GM18517 (cell line): Measurements from ENCODE around the gene KCNK5.

Source experiments
- ATAC-seq: cut with Tn5 transposase; IDR thresholded peaks from one replicate; pipeline ENCODE4 v1.9.1; 2021; ENCODE audit warnings: mild to moderate bottlenecking, moderate library complexity; ENCODE audit not compliant: unreplicated experiment

Gene KCNK5

DNA sequence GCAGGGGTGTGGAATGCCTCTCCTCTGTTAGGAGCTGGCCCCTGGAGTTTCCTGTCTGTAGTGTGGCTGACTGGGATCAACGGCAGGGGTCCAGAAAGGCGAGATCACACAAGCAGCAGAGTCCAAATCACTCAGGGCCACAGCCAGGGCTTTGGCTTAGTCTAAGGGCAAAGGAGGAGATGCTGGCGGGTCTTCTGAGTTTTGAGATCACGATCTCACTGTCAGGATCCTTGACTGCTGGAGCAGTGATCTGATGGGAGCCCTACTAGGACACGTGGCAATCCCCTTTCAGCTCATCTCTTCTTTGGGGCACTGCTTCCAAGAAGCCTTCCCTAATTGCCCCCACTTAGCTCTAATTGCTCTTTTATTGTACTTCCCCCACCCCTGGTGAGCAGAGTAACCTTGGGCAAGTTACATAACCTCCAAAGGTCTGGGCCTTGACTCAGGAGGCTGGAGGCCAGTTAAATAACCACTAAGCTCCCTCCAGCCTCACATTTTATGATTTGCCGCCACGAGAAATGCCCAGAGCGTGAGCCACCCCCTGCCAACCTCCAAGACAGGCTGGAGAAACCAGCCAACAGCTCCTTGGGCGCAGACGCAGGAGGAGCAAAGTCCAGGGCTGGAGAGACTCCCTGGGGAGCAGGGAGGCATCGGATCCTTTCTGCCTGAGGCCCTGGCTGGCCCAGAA is 12.0 kb downstream of the KCNK5 start:
- no peak for ATAC-seq

DNA sequence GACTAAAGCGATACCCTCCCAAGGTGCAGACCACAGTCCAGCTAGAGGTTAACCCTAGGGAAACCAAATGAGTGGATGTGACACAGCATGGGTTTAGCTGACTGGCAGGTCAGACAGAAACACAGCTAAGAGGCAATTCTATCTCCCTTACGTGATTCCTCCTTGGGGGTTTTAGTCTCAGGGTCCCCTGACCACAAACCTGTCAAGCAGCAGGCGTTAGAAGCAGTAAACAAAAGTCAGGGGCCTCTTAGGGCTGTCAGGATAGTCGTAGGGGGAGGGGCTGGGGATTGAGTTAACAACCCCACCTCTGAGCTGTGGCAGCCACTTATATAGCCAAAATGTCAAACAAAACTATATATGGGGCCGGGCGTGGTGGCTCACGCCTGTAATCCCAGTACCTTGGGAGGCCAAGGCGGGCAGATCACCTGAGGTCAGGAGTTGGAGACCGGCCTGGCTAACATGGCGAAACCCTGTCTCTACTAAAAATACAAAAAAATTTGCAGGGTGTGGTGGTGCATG is 13.6 kb downstream of the KCNK5 start:
- ATAC-seq: no peak

DNA sequence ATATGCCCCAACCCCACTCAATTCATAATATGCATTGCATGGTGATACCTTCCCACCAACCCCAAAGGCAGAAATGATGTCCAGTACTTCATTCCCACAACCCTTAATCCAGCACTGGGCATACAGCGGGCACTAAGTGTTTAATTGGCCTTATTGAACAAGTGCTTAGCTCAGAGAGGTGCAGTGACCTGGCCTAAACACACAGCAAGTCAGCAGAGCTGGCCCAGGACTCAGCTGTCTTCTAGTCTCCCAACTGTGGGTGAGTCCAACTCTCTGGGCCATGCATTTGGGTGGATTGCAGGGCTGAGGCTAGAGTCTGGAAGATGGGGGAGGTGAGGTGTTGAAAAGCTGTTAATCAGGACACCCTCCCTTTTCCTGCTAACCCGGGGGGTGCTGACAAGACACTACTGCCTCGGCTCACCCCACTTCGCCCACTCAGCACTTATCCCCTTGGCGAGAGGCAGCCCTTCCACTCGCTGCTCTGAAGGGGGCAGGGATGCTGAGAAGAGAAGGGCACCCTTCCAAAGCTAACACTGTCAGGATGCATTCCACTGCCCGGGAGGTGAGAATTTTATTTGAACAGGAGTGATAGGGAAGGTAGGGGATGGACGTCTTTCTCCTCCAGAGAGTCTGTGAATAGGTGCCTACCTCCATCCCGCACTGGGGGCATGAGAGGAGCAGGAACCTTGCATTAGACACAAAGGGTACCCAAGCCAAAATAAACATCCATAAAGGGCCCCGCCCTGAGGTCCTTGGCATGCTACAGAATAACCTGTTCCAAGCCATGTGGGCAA is 14.2 kb downstream of the KCNK5 start:
- no peak for ATAC-seq

DNA sequence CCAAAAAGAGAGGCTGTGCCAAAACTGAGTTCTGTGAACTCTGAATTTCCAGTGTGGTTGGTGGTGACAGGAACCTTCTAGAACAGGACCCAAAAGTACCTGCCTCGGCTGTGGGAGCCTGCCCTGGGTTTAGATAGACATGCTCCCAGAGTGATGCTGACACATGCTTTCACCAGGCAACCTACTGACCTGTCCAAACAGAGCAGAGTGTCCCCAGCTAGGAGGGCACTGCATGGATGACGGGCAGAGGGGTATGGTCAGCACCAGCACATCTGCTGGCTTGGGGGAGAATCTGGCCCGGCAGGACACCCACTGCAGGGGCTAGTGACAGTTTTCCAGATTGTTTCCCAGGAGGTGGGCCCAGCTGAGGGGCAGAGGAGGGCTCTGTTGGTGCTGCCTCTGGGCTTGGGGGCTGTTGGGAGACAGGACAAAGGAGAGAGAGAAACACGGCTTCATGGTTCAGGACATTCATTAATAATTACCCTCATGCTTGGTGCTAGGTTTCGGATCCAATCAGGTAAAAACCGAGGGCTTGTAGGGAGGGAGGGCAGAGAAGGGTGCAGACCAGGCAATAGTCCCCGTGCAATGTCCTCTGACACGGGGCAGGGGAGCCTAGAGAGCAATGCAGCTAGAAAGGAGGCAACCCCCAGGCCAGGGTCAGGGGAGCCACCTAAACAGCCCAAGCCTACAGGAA is 15.0 kb downstream of the KCNK5 start:
- no peak for ATAC-seq

DNA sequence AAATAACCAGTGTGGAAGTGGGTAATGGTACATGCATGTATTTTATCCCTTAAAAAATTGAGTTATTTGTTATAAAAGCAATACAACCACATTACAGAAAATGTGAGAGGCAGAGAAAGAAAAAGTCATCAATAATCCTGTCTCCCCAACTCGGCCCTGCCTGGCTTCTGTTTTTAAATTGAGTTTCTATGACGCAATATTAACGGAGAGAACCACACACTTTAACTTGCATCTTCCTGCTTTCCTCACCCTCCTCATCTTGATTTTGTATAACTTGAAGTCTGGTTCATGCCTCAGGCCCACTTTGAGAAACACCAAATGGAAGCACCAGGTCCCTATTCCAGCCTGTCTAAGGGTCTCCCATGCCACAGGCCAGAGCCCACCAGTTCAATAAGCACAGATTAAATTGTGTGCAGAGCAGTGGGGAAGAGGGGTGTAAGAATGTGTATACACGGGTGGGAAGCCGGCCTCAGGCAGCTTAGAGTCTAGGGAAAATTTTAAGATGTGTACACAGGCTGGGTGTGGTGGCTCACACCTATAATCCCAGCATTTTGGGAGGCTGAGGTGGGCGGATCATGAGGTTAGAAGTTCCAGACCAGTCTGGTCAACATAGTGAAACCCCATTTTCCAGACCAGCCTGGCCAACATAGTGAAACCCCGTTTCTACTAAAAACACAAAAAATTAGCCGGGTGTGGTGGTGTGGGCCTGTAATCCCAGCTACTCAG is 15.9 kb downstream of the KCNK5 start:
- no peak for ATAC-seq

DNA sequence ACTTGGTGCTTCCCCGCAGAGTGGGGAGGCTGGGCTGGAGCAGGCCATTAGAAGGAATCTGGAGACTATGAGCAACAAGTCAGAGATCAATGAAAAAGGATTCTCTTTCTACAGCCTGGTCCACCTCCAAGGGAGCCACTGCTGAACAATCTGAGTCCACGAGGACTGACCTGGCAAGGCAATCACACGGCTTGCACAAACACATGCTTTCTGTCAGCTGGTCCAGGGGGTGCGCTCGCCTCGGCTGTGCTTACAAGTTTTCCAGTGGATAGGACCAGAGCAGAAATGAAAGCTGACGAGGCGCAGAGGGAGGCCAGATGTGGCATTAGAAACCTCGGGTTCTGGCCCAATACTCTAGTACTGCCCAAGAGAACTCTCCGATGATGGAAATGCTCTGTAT is 18.1 kb downstream of the KCNK5 start:
- no peak for ATAC-seq

DNA sequence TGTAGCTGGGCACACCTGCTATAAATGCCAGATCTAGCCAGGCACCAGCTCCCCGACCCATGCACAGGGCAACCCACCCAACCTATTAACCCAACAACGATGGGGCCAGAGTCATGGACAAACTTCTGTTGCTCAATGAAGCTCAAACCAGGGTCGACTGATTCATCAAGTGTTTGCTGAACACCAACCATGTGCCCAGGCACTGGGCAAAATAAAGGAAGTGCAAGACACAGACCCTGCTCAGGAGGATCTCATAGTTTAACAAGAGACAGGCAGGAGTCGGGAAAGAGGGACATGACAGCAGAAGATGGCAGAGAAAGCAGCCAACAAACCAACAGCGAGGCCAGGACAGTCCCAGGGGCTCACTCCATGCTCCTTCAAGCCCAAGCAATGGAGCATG is 18.8 kb downstream of the KCNK5 start:
- no peak for ATAC-seq

DNA sequence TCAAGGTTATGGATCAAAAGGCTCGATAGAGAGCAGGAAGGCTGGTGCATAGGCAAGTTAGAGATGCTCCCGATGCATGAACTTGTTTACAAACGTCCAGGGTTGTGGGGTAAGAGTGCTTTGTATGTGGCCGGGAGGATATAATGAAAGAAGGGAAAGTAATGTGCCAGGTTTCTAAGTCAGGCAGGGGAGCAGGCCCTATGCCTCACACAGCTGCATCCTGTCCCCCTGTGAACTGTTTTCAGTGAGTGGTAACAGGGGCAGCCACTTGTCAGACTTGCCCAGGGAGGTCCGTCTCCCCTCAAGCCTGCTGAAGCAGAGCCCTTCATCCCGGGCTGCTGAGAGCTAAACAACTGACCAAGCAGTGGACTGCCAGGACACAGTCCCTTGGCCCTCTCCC is 19.4 kb downstream of the KCNK5 start:
- no peak for ATAC-seq

DNA sequence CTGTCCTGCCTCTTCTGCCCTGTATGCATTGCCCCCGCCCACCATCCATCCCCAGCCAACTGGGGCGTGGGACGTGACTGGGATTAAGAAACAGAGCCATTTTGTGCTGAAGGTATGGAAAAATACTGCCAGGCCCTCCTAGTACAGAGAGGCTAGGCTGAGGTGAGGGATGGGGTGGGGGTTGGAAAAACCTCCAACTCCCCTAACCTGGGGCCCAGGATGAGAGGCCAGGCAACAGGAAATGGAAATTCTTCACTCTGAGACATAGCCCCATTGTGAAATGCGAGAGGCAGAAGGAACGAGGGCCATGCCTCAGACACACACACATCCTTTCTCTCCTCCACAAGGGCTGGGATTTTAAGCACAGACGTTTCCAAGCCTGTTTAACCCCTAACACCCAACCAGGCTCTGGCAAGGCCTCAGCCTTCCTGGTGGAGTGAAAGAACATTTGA is 19.9 kb downstream of the KCNK5 start:
- ATAC-seq: no peak

DNA sequence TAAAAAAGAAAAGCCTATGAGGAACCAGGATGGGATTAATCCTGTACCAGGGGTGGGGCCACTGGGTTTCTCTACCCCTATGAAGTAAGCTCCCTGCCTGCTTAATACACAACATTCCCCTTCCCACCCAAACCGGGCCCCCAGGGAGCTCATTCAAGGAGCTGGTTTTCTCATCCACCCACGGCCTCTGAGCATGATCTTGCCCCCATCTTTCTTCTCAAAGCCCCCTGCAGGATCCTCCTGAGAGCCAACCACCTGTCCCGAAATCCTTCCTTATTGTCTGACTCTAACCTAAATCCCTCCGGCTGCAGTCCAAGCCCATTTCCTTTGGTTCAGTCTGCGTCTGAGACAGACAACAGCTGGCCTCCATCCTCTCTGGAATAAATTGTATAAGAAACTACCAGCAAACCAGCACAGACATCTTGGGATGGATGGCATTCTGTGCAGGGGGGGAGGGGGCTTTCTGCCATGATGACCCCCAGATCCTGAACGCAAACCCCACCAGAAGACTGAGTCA is 21.0 kb downstream of the KCNK5 start:
- ATAC-seq: no peak

DNA sequence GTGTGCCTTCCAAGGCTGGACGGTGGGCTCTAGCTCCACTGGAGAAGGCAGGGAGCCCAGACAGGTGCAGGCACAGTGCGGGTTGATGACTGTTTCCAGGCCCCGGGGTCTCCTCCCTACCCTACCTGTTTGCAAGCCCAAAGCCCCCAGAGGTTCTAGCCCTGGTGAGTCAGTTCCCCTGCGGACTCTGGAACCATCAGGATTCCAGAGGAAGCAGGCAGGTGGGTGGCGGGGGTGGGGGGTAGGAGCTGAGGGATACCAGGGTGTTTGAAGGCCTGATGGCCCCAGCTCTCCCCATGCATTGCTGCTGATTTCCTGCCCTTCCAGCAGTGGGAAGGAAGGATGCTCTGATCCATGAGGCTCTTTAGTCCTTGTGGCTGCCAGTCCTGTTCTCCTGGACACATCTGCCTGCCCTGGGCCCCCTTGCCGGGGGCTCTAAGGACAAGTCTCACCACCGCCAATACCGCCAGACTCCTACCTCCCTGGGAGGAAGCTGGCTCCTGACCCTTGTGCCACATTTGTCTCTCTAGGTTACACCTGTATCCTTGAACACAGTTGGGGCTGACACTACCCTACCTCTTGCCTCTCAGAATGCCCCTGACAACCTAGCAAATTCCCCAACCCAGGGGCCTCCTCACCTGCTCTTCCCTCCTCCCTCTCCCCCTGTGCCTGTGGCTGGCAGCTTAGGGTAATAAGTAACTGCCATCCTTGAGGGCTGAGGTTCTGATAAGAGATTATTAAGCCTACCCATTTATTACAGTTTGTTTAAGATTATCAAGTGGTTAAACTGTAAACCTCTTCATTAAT is 21.7 kb downstream of the KCNK5 start:
- ATAC-seq: no peak

DNA sequence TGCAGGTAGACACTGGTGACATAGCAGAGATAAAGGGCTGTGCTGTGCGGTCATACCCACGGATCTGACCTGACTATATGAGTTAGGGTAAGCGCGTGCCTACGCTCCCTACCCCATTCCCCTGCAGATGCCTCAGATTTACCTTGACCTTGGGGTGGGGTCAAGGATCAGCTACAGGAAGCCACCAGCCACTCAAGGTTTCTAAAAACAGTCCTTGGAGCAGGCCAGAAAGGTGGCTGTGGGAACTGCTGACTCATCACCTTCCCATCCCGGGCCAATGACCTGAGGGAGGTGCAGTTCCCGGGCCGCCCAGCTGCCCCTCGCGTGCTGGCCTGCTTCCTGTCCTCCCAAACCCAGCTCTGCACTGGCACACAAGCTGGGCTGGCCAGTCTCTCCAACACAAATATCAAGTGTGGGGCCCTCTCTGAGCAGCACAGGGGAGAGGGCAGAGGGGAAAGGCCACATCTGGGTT is 23.0 kb downstream of the KCNK5 start:
- ATAC-seq: no peak

DNA sequence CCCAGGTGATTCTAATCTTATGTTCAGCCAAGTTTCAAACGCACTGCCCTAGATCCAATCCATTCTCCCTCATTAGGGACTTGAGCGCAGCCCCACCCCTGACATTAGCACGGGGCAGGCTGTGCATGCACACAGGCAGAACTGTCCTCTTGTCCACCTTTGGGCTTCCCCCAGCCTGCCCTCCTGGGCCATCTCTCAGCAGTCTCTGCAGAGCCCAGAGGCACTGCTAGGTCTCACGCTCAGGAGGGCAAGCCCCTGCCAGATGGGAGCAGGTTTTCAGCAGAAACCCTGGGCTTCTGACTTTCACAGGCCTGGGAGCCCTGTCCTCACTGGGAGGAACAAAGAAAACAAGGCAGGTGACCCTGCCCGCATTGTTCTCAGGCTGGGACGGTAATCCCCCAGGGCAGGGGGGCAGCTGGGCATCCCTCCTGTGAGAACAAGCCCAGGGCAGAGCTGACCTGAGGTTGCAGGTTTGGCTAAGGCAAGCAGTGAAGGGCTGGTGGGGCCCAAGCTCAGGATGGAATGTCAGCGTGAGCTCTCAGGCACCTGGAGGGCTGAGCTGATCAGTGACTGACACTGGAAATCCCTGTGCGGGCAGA is 24.5 kb downstream of the KCNK5 start:
- ATAC-seq: no peak

DNA sequence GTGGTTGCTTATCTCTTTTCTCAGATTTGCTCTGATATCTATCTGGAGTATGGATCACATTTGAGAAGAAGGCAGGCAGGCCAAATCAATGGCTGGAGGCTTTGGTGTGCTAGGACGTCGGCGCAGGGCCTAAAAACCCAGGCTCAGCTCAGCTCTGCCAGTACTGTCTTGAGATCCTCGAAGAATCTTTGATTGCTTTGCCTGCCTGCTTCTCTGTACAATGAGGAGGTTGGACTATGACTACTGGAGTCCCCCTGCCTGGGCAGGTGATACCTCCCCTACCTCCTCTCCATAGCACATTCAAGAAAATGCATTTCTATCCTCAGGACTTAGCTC is 25.1 kb downstream of the KCNK5 start:
- no peak for ATAC-seq

DNA sequence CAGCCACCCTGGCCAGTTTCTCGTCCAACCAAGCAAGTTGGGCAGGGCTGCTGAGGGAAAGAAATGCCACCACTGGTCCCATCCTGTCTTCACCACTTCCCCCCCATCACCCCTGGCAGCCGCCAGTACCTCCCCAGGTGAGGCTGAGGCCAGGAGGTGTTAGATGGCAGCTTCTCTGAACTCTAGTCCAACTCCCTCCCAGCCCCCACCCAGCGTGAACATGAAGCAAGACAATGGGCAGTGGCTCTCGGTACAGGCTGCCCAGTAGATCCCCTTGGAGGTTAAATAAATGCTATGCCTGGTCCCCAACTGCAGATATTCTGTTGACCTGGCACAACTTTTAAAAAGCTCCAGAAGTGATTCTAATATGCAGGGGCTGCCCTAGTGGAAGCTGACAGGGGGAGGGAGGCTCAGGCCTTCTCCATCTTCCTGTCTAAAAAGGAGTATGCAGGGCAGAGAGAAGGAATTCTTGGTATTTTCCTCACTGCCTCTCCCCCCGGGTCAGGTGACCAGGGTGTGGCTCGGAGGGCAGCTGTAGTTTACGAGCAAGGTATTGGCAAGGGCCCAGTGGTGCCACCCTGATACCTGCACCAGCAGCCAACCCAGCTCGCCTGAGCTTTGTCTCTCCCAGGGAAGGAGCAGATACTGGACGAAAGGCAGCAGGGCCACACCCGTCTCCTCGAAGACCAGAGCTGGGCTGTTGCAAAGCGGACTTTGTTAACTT is 25.7 kb downstream of the KCNK5 start:
- no peak for ATAC-seq

DNA sequence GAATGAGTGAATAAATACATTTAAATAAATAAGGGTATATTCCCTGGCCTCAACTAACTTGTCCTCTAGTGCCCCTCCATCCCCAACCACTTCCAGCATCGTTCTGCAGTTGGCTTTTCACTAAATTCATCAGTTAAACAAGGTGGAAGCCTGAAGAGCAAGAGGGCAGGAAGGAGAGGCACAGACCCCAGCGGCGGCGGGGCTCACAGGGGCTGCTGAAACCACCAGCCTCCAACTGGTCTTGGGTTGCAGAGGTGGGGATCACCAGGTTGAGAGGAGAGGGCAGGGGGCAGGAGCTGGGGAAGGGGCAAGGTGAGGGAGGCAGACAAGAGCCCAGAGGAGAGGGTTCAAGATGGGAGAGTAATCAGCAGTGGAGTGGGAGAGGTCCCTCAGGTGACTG is 27.1 kb downstream of the KCNK5 start:
- ATAC-seq: no peak

DNA sequence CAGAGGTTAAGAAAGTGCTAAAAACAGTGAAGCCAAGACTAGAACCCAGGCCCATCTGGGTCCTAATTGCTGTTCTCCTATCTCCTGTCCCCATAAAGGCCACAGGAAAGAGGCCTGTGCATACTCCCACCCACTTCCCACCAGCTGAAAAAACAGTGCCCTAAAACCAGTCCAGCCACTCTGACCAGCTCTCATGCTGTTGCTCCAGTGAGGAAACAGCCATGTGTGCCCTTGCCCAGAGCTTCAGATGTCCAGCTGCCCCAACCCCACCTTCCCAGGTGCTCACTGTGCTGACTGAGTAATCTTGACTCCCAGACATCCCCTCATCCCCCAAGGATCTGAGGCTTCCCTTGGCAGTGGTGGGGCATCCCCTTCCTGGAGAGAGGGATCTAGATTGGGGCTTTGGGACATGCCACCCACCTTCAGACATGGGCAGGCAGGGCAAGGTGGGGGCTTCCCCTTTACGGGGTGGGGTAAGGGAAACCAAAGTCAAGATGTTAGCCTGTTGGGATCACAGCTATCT is 28.7 kb downstream of the KCNK5 start:
- no peak for ATAC-seq

DNA sequence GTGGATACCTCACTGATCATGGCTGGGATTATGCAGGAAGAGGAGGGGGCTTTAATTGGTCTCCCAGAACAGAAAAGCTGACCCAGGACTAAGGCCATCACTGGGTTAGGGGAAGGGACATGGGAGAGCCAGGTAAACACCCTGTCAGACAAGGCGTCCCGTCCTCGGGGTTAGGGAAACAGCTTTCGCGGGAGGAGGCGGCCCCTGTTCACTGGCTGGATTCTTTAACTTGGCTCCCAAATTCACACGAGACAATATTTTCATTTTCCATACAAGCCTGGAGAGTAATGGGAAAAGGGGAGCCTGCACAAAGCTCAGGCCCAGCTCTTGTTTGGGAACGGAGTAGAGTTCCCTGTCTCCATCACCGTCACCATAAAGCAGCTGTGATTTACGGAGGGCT is 29.3 kb downstream of the KCNK5 start:
- no peak for ATAC-seq
